Spinal cord (tissue), 10 donors: ENCODE data around the gene SLC1A2. TPM values are rescaled to one million over a fixed set of nuclear protein-coding genes. Genes with fewer than 3 reads are reported as not detected.

ENCODE experiments used
- DNase-seq, 6 donors: peaks; one replicate each; pipeline versions ENCODE4 v3.0.0 to v3.0.0-alpha.2; 2013 to 2015; ENCODE audit warnings: low spot score in 6 of 6, low read depth in 4 of 6
- H3K27ac ChIP-seq: one replicate; pipeline ENCODE4 v1.5.1; 2013; ENCODE audit warnings: low read depth, low read length, control low read depth
- H3K27me3 ChIP-seq: one replicate; pipeline ENCODE4 v1.6.1; 2013; ENCODE audit warnings: low read length; ENCODE audit not compliant: control insufficient read depth, insufficient read depth
- H3K36me3 ChIP-seq: one replicate; pipeline ENCODE4 v1.6.1; 2013; ENCODE audit warnings: low read length; ENCODE audit not compliant: control insufficient read depth, insufficient read depth
- H3K4me1 ChIP-seq: one replicate; pipeline ENCODE4 v1.6.1; 2013; ENCODE audit warnings: low read length; ENCODE audit not compliant: control insufficient read depth, insufficient read depth
- H3K4me3 ChIP-seq: one replicate; pipeline ENCODE4 v1.5.1; 2013; ENCODE audit warnings: low read depth, low read length, control low read depth
- H3K9me3 ChIP-seq: one replicate; pipeline ENCODE4 v1.6.1; 2013; ENCODE audit warnings: low read length; ENCODE audit not compliant: control insufficient read depth, insufficient read depth
- WGBS: methylation state at CpG from one replicate; pipeline ENCODE4 v1.1.5; 2013; ENCODE audit warnings: missing lambda C conversion rate; ENCODE audit not compliant: insufficient coverage; 5-methylcytosine and 5-hydroxymethylcytosine counted together
- polyA plus RNA-seq, 2 donors: library from polyadenylated mRNA; unstranded; fragments of 120-200 nt; gene quantifications; one replicate each; pipeline ENCODE4 v1.2.1, GENCODE V29; 2013; ENCODE audit not compliant: insufficient read length in 2 of 2
- total RNA-seq, 2 donors: library from RNA; depleted of rRNA in 1 of 2; stranded (reverse); fragments of 120-200 nt in 1 of 2; fragments of >200 nt in 1 of 2; gene quantifications; one replicate each; pipeline versions ENCODE4 v1.2.3 to v1.2.4, GENCODE V29; 2013 to 2014
- donor health status: healthy.

SLC1A2 gene
- total and polyA plus RNA-seq, 4 donors, result 87.4 to 270 (median 196) TPM

DNA sequence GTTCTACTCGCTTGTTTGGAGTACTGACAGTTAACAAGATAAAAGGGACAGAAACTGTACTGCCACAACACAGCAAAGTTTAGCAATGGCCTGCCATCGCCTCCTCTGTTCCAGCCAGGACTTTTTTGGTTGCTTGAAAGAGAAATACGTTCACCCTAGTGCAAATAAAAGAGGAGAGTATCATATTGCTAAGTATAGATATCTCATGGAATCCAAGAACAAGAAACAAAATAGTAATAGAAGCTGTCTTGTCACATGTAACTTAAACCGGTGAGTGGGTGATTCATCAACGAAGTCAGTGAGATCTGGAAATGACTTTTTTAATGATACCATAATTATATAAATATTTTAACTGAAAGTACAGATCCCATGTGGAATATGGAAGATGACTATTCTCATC is 35.4 kb downstream of the SLC1A2 start:
- Histone ChIP-seq H3K36me3 (no peaks in the 10 kb centered on the region), H3K4me3 (no peak overlapping the region)
- 100% methylated on average over 1 of the region's 5 CpGs for WGBS

DNA sequence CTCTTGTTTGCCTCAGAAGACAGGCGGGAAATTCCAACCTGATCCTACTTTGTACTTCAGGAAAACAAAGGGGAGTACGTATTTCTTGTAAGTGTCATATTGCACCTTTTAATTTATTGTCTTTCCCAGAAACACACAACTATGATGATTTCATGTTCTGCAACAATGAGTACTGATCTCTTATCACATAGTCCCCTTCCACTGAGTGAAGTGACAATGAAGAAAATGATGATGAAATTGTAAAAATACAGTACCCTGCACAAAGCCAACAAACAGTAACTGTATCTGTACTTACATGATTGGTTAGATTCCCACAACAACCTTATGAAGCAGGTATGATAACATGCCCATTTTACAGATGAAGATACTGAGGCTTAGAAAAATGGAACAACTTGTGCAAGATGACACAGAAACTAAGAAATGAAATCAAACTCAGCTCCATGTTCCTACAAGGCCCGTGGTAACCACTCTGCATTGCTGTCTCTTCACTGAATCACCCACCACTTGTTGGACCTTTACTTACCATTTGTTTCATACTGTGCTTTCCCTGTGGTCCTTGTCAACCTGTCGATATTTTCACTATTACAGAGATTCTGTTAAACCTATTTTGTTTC is 37.5 kb downstream of the SLC1A2 start:
- H3K4me3 ChIP-seq, result no peak overlapping the region
- no peaks in the 10 kb centered on the region for H3K36me3 ChIP-seq
- WGBS, result 100% methylated on average over 1 of the region's 4 CpGs

More for the DNA sequence above, 35.4 kb downstream of the SLC1A2 start:
- H3K9me3 ChIP-seq, result no peaks in the 10 kb centered on the region
- H3K27me3 ChIP-seq, result no peaks in the 10 kb centered on the region
- DNase-seq, result no peak
- H3K27ac ChIP-seq, result no peak overlapping the region
- no peaks in the 10 kb centered on the region for H3K4me1 ChIP-seq

DNA sequence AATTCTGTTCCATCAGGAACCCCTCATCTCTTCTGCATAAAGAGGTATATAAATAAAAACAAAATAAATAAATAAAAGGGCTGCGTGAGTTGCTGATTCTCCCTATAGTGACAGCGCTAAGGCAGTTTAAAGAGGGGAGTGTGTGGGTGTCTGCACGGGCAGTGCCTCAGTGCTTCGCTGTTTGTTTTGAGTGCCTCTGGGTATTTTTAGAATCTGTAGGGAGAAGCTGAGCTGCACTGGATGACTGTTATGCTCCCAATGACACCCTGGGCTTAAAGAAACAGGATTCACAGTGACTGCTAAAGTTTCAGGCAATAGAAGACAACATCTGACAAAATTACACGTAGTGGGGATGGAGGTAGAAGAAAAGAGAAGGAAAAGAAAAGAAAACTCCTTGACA is 38.8 kb downstream of the SLC1A2 start:
- Histone ChIP-seq H3K36me3 (peaks cover under 1% of the 10 kb centered on the region), H3K4me3 (no peak overlapping the region), H3K9me3 (no peaks in the 10 kb centered on the region), H3K27ac (no peak overlapping the region), H3K27me3 (no peaks in the 10 kb centered on the region), H3K4me1 (peaks cover under 1% of the 10 kb centered on the region)
- 31% methylated on average over 2 of the region's 5 CpGs for WGBS
- DNase-seq, result no peak

More for the DNA sequence above, 37.5 kb downstream of the SLC1A2 start:
- H3K27ac ChIP-seq, result no peak overlapping the region
- H3K27me3 ChIP-seq, result no peaks in the 10 kb centered on the region
- DNase-seq, result no peak
- no peaks in the 10 kb centered on the region for H3K9me3 ChIP-seq
- H3K4me1 ChIP-seq, result no peaks in the 10 kb centered on the region

DNA sequence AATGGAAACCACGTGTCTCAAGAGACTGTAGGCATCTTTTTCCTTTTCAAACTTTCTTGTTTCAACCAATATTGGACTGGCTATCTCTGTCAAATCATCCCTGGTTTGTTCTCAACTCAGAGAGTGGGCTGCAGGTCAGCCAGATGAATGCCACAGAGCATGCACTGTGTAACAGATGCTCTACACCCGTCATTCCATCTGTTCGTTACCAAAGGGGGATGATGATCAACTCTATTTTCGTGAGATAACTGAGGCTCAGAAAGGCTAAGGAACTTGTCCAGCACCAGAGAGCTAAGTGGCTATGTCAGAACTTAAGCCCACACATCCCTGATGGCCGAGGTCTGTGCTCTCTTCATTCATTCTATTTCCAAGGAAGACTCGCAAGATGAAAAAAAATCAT is 42.1 kb downstream of the SLC1A2 start:
- no peak for DNase-seq
- Histone ChIP-seq H3K4me3 (no peak overlapping the region), H3K4me1 (peaks cover 13% of the 10 kb centered on the region), H3K27ac (no peak overlapping the region), H3K27me3 (no peaks in the 10 kb centered on the region), H3K9me3 (no peaks in the 10 kb centered on the region), H3K36me3 (peaks cover 9% of the 10 kb centered on the region)
- WGBS, result 64% methylated on average over 6 of the region's 6 CpGs

DNA sequence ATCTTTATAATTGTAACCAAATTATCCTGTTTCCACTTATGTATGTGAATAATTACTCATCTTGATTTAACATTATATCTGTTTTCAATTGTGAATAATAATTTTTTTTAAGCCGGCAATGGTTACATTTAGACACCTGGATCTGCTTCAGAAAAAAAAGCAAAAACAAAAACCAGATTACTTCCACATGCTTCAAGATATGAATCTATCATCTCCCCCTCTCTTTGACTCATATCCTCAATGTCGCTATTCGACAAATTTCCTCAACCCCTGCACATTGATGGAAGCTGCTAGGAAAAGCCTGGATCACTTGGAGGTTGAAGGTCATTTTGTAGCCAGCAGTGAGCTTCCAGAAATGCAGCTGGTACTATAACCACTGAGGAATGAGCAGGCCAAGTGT is 42.7 kb downstream of the SLC1A2 start:
- no CpG with 5 or more reads among the region's 3 CpGs for WGBS
- Histone ChIP-seq H3K27me3 (no peaks in the 10 kb centered on the region), H3K36me3 (peaks cover 9% of the 10 kb centered on the region), H3K9me3 (no peaks in the 10 kb centered on the region), H3K4me1 (peaks cover 13% of the 10 kb centered on the region), H3K4me3 (no peak overlapping the region), H3K27ac (no peak overlapping the region)
- no peak for DNase-seq

DNA sequence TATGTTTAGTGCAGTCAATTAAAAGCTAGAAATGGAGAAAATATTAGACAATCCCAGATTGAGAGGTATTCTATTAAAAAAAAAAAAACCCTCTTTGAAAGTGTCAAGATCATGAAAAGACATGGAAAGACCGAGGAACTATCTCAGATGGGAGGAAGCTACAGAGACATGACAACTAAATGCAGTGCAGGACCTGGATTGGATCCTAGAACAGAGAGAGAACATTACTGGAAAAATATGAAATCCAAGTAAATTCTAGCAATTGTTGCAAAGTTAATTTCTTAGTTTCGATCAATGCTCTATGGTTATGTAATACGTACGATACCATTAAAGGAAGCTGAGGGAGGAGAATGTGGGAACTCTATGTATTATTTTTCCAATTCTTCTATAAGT is 43.2 kb downstream of the SLC1A2 start:
- Histone ChIP-seq H3K27me3 (no peaks in the 10 kb centered on the region), H3K4me1 (peaks cover 13% of the 10 kb centered on the region), H3K36me3 (peaks cover 9% of the 10 kb centered on the region), H3K27ac (no peak overlapping the region), H3K4me3 (no peak overlapping the region), H3K9me3 (no peaks in the 10 kb centered on the region)
- DNase-seq, result no peak
- WGBS, result 83% methylated on average over 1 of the region's 4 CpGs

DNA sequence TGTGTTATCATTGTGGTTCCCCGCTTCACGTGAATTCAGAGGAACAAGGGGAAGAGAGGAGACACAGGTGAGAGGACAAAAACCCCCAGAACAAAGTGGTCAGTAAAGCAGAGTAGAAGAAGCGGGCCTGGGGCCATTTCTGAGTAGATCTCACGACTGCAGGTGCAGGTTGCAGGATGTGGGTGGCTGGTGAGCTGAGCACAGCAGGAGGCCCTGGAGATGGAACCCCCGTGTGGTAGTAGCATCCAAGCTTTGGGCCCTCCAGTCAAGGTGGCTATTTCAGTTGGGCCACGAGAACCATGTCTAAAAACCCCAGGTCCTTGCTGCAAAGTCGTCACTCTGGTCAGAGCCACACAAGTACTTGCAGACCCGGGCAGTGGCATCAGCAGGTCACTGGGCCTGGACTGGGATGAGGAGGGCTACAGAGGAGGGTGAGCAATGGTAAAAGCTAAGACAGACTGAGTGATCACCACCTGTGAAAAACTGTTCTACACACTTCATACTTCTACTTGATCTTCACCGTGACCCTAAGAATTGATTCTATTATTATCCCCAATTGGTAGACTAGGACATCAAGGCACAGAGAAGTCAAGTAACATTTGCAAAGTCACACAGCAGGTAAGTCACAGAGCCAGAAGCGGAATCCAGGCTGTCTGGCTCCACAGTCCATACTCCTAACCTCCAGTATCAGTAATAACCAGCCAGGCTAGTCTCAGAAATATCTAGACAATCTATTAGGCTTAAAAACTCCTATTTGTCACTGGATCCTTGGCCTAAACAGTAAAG is 43.8 kb downstream of the SLC1A2 start:
- Histone ChIP-seq H3K36me3 (peaks cover 12% of the 10 kb centered on the region), H3K4me1 (peaks cover 13% of the 10 kb centered on the region), H3K9me3 (no peaks in the 10 kb centered on the region), H3K4me3 (no peak overlapping the region), H3K27ac (no peak overlapping the region), H3K27me3 (no peaks in the 10 kb centered on the region)
- WGBS, result 91% methylated on average over 6 of the region's 10 CpGs
- DNase-seq, result no peak

DNA sequence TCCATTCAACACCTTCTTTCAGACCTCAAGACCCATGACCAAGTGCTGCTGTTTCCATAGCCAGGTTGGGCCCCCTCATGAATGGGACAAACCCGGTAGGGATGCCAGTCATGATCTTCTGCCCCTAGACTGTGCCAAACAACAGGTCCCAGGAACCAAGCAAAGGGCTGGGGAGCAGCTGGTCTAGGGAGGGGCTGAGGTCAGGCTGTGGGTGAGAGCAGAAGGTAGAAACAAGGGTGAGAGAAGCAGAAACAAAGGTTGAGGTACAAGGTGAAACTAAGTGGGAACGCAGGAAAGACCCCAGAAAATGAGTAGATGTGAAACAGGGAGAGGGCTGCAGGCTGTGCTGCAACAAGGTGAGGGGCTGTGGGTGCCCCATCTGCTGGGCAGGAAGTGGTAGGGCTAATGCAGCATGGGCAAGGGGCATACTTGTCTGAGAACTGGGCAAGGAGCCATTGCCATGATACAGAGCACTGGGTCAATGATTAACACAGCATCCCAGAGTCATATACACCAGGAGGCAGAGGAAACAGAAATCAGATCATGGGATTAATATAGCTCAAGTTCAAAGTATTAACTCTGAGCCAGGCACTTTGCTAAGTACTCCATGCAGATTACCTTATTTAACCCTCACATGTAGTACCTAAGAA is 45.9 kb downstream of the SLC1A2 start:
- Histone ChIP-seq H3K36me3 (peaks cover 13% of the 10 kb centered on the region), H3K27me3 (no peaks in the 10 kb centered on the region), H3K27ac (no peak overlapping the region), H3K4me3 (no peak overlapping the region), H3K4me1 (peaks cover 13% of the 10 kb centered on the region), H3K9me3 (no peaks in the 10 kb centered on the region)
- 90% methylated on average over 2 of the region's 2 CpGs for WGBS
- no peak for DNase-seq

DNA sequence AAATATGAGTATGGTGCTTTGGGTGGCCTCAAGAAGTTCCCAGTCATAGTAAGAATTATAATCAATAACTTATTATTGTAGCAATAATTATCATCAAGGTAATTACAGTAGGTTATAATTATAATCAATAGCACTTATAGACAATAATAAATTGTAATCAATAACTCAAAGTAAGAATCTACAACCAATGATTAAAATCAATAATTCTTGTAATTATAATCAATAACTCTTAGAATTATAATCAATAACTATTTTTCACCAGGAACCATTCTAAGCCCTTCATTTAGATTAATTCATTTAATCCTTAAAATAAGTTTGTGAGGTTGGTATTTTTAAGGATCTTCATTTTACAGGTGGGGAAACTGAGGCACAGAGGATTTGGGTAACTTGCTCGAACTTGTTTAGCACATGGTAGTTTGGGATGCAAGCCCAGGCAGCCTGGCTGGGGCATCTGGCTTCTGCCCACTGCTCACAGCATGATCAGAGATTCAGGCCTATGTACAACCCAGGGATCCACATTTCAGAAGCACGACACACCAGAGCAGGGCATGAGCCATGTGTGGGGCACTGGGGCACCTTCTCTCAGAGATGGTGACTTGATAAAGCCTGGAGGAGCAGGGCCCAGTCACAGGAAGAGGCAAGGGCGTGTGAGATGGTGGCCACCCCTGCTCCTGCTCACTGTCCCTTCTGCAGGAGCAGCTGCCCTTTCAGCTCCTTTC is 46.6 kb downstream of the SLC1A2 start:
- DNase-seq, result no peak
- H3K9me3 ChIP-seq, result no peaks in the 10 kb centered on the region
- H3K4me3 ChIP-seq, result no peak overlapping the region
- WGBS, result 91% methylated on average over 3 of the region's 3 CpGs
- no peaks in the 10 kb centered on the region for H3K27me3 ChIP-seq
- H3K36me3 ChIP-seq, result peaks cover 13% of the 10 kb centered on the region
- no peak overlapping the region for H3K27ac ChIP-seq
- peaks cover 13% of the 10 kb centered on the region for H3K4me1 ChIP-seq
